HG03159 (cell line): Measurements from ENCODE around the gene PPTC7.
"Not testable (repeated sequence)": the region's sequence is repeated elsewhere in the genome, so short reads cannot be mapped to it uniquely, and the experiment has no call there.

Experiments used
- ATAC-seq: cut with Tn5 transposase; IDR thresholded peaks from one replicate; pipeline ENCODE4 v1.9.1; 2021; ENCODE audit warnings: mild to moderate bottlenecking, moderate library complexity; ENCODE audit not compliant: unreplicated experiment

The PPTC7 gene

GRCh38 chr12:110562386-110562785 lies 20.7 kb downstream of the PPTC7 start:
- not testable (repeated sequence) for ATAC-seq

GRCh38 chr12:110561471-110562201 lies 21.5 kb downstream of the PPTC7 start:
- no peak for ATAC-seq

GRCh38 chr12:110560946-110561345 lies 22.2 kb downstream of the PPTC7 start:
- ATAC-seq = no peak

GRCh38 chr12:110560048-110560447 lies 23.1 kb downstream of the PPTC7 start:
- ATAC-seq = no peak

- ATAC-seq = not testable (repeated sequence)
Observed at GRCh38 chr12:110558945-110559344, 24.2 kb downstream of the PPTC7 start.

- ATAC-seq = no peak
Observed at GRCh38 chr12:110557300-110557699, 25.8 kb downstream of the PPTC7 start.

GRCh38 chr12:110556705-110557104 lies 26.4 kb downstream of the PPTC7 start:
- no peak for ATAC-seq

- no peak for ATAC-seq
Observed at GRCh38 chr12:110555577-110556406, 27.3 kb downstream of the PPTC7 start.

GRCh38 chr12:110554184-110554583 lies 28.9 kb downstream of the PPTC7 start:
- no peak for ATAC-seq

GRCh38 chr12:110550981-110551380 lies 32.1 kb downstream of the PPTC7 start:
- no peak for ATAC-seq

- ATAC-seq = no peak
Observed at GRCh38 chr12:110549716-110550115, 33.4 kb downstream of the PPTC7 start.

- ATAC-seq = no peak
Observed at GRCh38 chr12:110548678-110549077, 34.4 kb downstream of the PPTC7 start.

- no peak for ATAC-seq
Observed at GRCh38 chr12:110547090-110547489, 36.0 kb downstream of the PPTC7 start.

- no peak for ATAC-seq
Observed at GRCh38 chr12:110546339-110546738, 36.8 kb downstream of the PPTC7 start.

- ATAC-seq = no peak
Observed at GRCh38 chr12:110545812-110546211, 37.3 kb downstream of the PPTC7 start.

- ATAC-seq = not testable (repeated sequence)
Observed at GRCh38 chr12:110545259-110545658, 37.9 kb downstream of the PPTC7 start.

GRCh38 chr12:110543965-110544364 lies 39.2 kb downstream of the PPTC7 start:
- no peak for ATAC-seq

- ATAC-seq = no peak
Observed at GRCh38 chr12:110543252-110543959, 39.7 kb downstream of the PPTC7 start.

GRCh38 chr12:110540048-110540447 lies 43.1 kb downstream of the PPTC7 start:
- ATAC-seq = no peak

- ATAC-seq = no peak
Observed at GRCh38 chr12:110538869-110539622, 44.1 kb downstream of the PPTC7 start.
